Liver (tissue), 9 donors: ENCODE results near the gene ARHGAP6. TPM values are rescaled to one million over a fixed set of nuclear protein-coding genes. Genes with fewer than 3 reads are reported as not detected.

Experiments
- DNase-seq: peaks from one replicate; pipeline ENCODE4 v3.0.0-alpha.2; 2017; ENCODE audit warnings: low spot score
- H3K27ac ChIP-seq, 2 donors: one replicate each; pipeline ENCODE4 v1.7.0; 2013; ENCODE audit warnings: inconsistent platforms in 2 of 2, low read length in 2 of 2, control low read depth in 1 of 2, low read depth in 1 of 2, mild to moderate bottlenecking in 1 of 2
- H3K27me3 ChIP-seq, 4 donors: one replicate each; pipeline versions ENCODE4 v1.6.1 to v1.7.0; 2013; ENCODE audit warnings: low read length in 3 of 4, inconsistent platforms in 1 of 4, mild to moderate bottlenecking in 1 of 4, moderate library complexity in 1 of 4; ENCODE audit not compliant: control insufficient read depth in 4 of 4, insufficient read depth in 4 of 4
- H3K36me3 ChIP-seq, 4 donors: one replicate each; pipeline versions ENCODE4 v1.6.1 to v1.7.0; 2013; ENCODE audit warnings: low read length in 3 of 4, mild to moderate bottlenecking in 3 of 4, low read depth in 1 of 4, moderate library complexity in 1 of 4; ENCODE audit not compliant: control insufficient read depth in 4 of 4, insufficient read depth in 3 of 4
- H3K4me1 ChIP-seq, 4 donors: one replicate each; pipeline versions ENCODE4 v1.6.1 to v1.7.0; 2013; ENCODE audit warnings: low read length in 3 of 4, mild to moderate bottlenecking in 3 of 4, moderate library complexity in 1 of 4; ENCODE audit not compliant: control insufficient read depth in 4 of 4, insufficient read depth in 4 of 4
- H3K4me3 ChIP-seq, 3 donors: one replicate each; pipeline versions ENCODE4 v1.6.1 to v1.7.0; 2013; ENCODE audit warnings: low read length in 3 of 3, control low read depth in 1 of 3, low read depth in 1 of 3, mild to moderate bottlenecking in 1 of 3
- H3K9ac ChIP-seq, 2 donors: one replicate each; pipeline ENCODE4 v1.7.0; 2013; ENCODE audit warnings: low read length in 2 of 2, mild to moderate bottlenecking in 2 of 2, moderate library complexity in 2 of 2, control low read depth in 1 of 2, low read depth in 1 of 2
- H3K9me3 ChIP-seq, 4 donors: one replicate each; pipeline versions ENCODE4 v1.6.1 to v1.7.0; 2013; ENCODE audit warnings: low read length in 3 of 4; ENCODE audit not compliant: control insufficient read depth in 4 of 4
- ATF3 ChIP-seq: IDR thresholded peaks from 2 replicates; pipeline ENCODE4 v1.6.1; 2016; ENCODE audit warnings: antibody characterized with exemption
- CTCF ChIP-seq: fragments of 150-350 bp; IDR thresholded peaks from 2 replicates; pipeline ENCODE4 v1.5.1; 2017; ENCODE audit warnings: improper control_type of control experiment, low read depth, low read length; ENCODE audit not compliant: missing input control
- FOXA1 ChIP-seq: IDR thresholded peaks from 2 replicates; pipeline ENCODE4 v1.6.1; 2016; ENCODE audit warnings: antibody characterized with exemption
- GABPA ChIP-seq, 2 donors: IDR thresholded peaks in 1 of 2; conservative IDR thresholded peaks in 1 of 2; 2 replicates each; pipeline ENCODE4 v1.6.1; 2016; ENCODE audit warnings: antibody characterized with exemption in 2 of 2, mild to moderate bottlenecking in 1 of 2, moderate library complexity in 1 of 2
- HNF4A ChIP-seq, 2 donors: conservative IDR thresholded peaks; 2 replicates each; pipeline ENCODE4 v1.6.1; 2016; ENCODE audit warnings: antibody characterized with exemption in 2 of 2, mild to moderate bottlenecking in 2 of 2
- HNF4G ChIP-seq: IDR thresholded peaks from 2 replicates; pipeline ENCODE4 v1.6.1; 2016; ENCODE audit warnings: antibody characterized with exemption
- NR2F2 ChIP-seq: IDR thresholded peaks from 2 replicates; pipeline ENCODE4 v1.6.1; 2016; ENCODE audit warnings: antibody characterized with exemption
- SP1 ChIP-seq: IDR thresholded peaks from 2 replicates; pipeline ENCODE4 v1.6.1; 2018; ENCODE audit warnings: antibody characterized with exemption, mild to moderate bottlenecking
- TAF1 ChIP-seq: conservative IDR thresholded peaks from 2 replicates; pipeline ENCODE4 v1.6.1; 2016; ENCODE audit warnings: antibody characterized with exemption, mild to moderate bottlenecking
- YY1 ChIP-seq: IDR thresholded peaks from 2 replicates; pipeline ENCODE4 v1.6.1; 2016; ENCODE audit warnings: antibody characterized with exemption, mild to moderate bottlenecking
- ZBTB33 ChIP-seq: IDR thresholded peaks from 2 replicates; pipeline ENCODE4 v1.6.1; 2016; ENCODE audit warnings: antibody characterized with exemption
- WGBS: extraction: QIAGEN DNeasy Blood & Tissue Kit; methylation state at CpG from one replicate; pipeline ENCODE4 v1.1.7; 2013; 5-methylcytosine and 5-hydroxymethylcytosine counted together
- polyA plus RNA-seq, 2 donors: library from polyadenylated mRNA; stranded (reverse) in 1 of 2; unstranded in 1 of 2; fragments of 200-250 nt in 1 of 2; fragments of >200 nt in 1 of 2; fragmentation: Nextera tagmentation in 1 of 2; extraction: Ambion mirVana in 1 of 2; gene quantifications; one replicate each; pipeline versions ENCODE4 v1.2.1 to v1.2.3, GENCODE V29; 2013 to 2015
- total RNA-seq, 2 donors: library from RNA; depleted of rRNA; stranded (reverse); fragments of >200 nt; gene quantifications; one replicate each; pipeline ENCODE4 v1.2.3, GENCODE V29; 2014
- TF ChIP-seq, protein P1 (sequence below): IDR thresholded peaks from 2 replicates; pipeline ENCODE4 v1.6.1; 2016; ENCODE audit warnings: antibody characterized with exemption
- TF ChIP-seq, protein P2 (sequence below): IDR thresholded peaks from 2 replicates; pipeline ENCODE4 v1.6.1; 2016; ENCODE audit warnings: antibody characterized with exemption, mild to moderate bottlenecking
- donor health status: healthy.
- donor health status: healthy.
- donor health status: healthy.
- donor health status: healthy.
- donor health status: healthy.

ARHGAP6 gene
- total and polyA plus RNA-seq, 4 donors = 0.10 to 2.2 (median 0.65) TPM

GRCh38 chrX:11566789-11567188 lies 98.9 kb downstream of the ARHGAP6 start:
- no peak overlapping the region for H3K27ac ChIP-seq
- H3K9ac ChIP-seq = no peak overlapping the region
- TF ChIP-seq, protein P1, sequence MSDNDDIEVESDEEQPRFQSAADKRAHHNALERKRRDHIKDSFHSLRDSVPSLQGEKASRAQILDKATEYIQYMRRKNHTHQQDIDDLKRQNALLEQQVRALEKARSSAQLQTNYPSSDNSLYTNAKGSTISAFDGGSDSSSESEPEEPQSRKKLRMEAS = no peak
- TF ChIP-seq HNF4G = no peak
- DNase-seq = no peak
- H3K4me1 ChIP-seq = no peaks in the 10 kb centered on the region
- H3K4me3 ChIP-seq = no peak overlapping the region
- WGBS = 97% methylated on average over 2 of the region's 2 CpGs
- H3K9me3 ChIP-seq = no peaks in the 10 kb centered on the region
- no peaks in the 10 kb centered on the region for H3K27me3 ChIP-seq
- H3K36me3 ChIP-seq = no peaks in the 10 kb centered on the region

DNA sequence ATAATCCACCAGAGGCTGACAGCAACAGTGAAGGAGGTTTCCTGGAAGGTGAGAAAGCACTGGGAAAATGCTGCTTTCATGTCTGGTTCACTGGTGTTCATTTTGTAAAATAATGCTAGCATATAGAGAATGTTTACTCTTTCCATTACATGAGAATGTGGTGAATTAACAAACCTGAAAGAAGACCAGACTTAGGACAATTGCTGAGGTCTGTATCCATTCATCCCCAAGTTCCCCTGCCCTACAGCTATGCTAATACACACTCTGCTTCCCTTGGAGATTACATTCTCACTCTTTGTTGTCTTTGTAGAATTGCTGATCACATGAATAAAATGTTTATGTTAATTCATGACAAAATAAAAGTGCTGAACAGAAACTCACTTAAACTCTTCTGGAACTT lies 99.5 kb downstream of the ARHGAP6 start:
- no peaks in the 10 kb centered on the region for H3K4me1 ChIP-seq
- H3K9ac ChIP-seq = no peak overlapping the region
- DNase-seq = no peak
- H3K36me3 ChIP-seq = no peaks in the 10 kb centered on the region
- no peak for TF ChIP-seq NR2F2
- TF ChIP-seq CTCF = no peak
- TF ChIP-seq GABPA (IDR thresholded peaks at IDR 0.05 in 1 of 2, conservative IDR thresholded peaks at IDR 0.05 in 1 of 2) = no peak
- TF ChIP-seq, protein P2, sequence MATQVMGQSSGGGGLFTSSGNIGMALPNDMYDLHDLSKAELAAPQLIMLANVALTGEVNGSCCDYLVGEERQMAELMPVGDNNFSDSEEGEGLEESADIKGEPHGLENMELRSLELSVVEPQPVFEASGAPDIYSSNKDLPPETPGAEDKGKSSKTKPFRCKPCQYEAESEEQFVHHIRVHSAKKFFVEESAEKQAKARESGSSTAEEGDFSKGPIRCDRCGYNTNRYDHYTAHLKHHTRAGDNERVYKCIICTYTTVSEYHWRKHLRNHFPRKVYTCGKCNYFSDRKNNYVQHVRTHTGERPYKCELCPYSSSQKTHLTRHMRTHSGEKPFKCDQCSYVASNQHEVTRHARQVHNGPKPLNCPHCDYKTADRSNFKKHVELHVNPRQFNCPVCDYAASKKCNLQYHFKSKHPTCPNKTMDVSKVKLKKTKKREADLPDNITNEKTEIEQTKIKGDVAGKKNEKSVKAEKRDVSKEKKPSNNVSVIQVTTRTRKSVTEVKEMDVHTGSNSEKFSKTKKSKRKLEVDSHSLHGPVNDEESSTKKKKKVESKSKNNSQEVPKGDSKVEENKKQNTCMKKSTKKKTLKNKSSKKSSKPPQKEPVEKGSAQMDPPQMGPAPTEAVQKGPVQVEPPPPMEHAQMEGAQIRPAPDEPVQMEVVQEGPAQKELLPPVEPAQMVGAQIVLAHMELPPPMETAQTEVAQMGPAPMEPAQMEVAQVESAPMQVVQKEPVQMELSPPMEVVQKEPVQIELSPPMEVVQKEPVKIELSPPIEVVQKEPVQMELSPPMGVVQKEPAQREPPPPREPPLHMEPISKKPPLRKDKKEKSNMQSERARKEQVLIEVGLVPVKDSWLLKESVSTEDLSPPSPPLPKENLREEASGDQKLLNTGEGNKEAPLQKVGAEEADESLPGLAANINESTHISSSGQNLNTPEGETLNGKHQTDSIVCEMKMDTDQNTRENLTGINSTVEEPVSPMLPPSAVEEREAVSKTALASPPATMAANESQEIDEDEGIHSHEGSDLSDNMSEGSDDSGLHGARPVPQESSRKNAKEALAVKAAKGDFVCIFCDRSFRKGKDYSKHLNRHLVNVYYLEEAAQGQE = no peak
- TF ChIP-seq HNF4A (conservative IDR thresholded peaks at IDR 0.05) = no peak
- H3K9me3 ChIP-seq = no peaks in the 10 kb centered on the region
- no peak overlapping the region for H3K27ac ChIP-seq
- no peak overlapping the region for H3K4me3 ChIP-seq
- no peaks in the 10 kb centered on the region for H3K27me3 ChIP-seq

DNA sequence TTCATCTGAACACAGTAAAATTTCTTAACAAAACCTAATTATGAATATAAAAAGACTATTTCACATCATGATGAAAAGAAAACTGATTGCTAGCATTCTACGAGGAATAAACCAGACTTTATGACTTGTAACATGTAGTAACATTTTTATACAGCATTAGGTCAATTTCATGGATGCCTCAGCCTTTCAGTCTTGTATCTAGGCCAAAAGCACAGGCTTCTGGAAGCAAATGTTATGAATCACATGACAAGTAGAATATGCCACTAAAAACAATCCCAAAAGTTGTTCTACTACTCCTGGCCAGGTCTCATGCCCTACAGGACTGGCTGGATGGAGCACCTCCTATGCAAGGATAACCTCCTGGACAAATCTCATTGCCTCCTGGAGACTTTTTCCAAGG lies 101.2 kb downstream of the ARHGAP6 start:
- 89% methylated on average over 1 of the region's 1 CpG for WGBS
- Histone ChIP-seq H3K9me3 (no peaks in the 10 kb centered on the region), H3K4me1 (no peaks in the 10 kb centered on the region), H3K9ac (no peak overlapping the region), H3K36me3 (no peaks in the 10 kb centered on the region), H3K4me3 (no peak overlapping the region), H3K27ac (no peak overlapping the region), H3K27me3 (no peaks in the 10 kb centered on the region)
- TF ChIP-seq YY1 = no peak
- TF ChIP-seq ZBTB33 = no peak
- TF ChIP-seq SP1 = no peak
- TF ChIP-seq FOXA1 = no peak
- TF ChIP-seq, protein P1 = no peak
- TF ChIP-seq HNF4A (conservative IDR thresholded peaks at IDR 0.05) = no peak
- TF ChIP-seq CTCF = no peak
- TF ChIP-seq NR2F2 = no peak
- no peak for TF ChIP-seq HNF4G
- TF ChIP-seq ATF3 = no peak
- TF ChIP-seq TAF1 = no peak
- no peak for DNase-seq
